Dedifferentiated amniotic fluid mesenchymal stem cell (primary cell): Measurements from ENCODE around the gene FADS1.

Experiments used
- DNase-seq: peaks from one replicate; pipeline ENCODE4 v3.0.0-alpha.2; 2016; ENCODE audit errors: extremely low spot score

The FADS1 gene

DNA sequence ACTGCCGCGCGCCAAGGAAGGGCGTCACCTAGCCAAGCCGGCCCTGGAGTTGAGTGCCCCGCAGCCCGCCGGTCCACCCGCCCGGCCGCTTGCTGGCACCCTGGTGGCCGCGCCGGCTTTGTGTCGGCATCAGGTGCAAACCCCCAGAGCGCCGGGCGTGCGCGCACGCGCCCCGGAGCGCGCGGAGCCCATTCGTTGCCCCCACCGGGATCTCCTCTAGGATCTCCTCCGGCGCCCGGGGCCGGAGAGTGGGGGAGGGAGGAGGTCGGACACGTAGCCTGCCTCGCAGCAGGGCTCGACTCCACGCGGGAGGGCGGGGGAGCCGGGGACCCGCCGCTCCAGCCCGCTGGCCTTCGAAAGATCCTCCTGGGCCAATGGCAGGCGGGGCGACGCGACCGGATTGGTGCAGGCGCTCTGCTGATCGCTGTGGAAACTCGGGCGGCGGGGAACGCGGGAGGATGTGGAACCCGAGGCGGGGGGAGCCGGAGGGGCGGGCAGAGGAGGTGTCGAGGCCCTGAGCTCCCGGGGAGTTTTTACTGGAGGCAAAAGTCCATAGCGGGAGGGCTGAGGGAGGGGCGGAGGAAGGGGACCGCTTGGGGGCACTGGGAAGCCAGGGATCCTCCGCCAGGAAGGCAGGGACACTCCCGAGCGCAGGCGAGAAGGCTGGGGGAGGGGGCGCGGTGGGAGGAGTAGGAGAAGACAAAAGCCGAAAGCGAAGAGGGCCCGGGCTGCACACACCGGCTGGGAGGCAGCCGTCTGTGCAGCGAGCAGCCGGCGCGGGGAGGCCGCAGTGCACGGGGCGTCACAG, 11.0 kb upstream of the FADS1 start, which contains the start of gene FADS2:
Gene FADS2 (plus strand): TSS at position 730 of the 808 bp plus-strand sequence. CDS start 91 bp downstream, outside the sequence.
- peak; percentile 84 for DNase-seq

GRCh38 chr11:61826930-61827570, 10.2 kb upstream of the FADS1 start:
- DNase-seq: no peak

DNA sequence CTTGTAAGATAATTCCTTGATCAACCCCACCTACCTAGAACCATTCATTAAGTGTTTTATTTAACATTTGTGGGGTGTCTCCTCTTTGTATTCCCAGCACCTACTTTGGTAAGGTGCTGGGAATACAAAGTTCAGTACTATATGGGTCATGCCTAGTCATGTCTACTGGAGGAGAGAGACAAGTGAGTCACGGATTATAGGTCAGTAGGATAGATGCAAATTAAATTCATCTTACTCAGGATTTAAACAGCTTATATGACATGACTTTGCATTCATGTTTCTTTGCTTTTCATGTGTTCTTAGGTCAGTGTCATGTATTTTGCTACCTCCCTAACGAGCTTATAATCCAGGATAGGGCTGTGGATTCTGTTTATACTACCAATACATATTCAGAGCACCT, 3.4 kb upstream of the FADS1 start:
- no peak for DNase-seq

DNA sequence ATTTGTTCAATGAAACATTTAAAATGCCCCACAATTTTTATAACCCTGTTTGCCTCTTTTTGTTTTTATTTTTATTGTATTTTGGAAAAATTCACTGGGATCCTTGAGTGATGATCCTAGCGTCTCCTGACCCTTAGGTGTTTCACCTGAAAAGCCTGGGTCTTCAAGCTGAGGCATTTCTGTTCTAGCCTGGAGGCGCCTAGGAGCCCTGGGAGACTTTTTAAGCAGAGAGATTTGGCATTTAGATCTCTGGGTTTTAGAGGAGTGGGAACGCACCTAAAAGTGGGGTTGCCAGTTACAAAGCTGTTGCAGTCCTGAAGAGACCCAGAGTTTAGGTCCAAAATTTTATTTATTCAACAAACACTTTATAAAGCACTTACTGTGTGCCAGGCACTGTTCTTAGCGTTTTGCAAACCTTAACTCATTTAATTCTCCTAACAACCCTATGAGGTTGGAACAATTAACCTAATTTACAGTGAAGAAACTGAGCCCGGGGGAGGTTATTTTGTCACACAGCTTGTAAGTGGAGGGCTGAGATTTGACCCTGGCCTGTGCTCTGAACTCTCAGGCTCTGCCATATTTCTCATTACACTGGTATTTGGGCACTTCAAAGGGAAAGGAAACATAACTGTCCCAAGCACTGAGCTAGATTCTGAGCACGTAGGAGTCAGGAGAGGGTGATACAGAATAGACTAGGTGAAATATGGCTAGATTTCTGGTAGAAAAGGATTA, 834 bp upstream of the FADS1 start:
- no peak for DNase-seq

DNA sequence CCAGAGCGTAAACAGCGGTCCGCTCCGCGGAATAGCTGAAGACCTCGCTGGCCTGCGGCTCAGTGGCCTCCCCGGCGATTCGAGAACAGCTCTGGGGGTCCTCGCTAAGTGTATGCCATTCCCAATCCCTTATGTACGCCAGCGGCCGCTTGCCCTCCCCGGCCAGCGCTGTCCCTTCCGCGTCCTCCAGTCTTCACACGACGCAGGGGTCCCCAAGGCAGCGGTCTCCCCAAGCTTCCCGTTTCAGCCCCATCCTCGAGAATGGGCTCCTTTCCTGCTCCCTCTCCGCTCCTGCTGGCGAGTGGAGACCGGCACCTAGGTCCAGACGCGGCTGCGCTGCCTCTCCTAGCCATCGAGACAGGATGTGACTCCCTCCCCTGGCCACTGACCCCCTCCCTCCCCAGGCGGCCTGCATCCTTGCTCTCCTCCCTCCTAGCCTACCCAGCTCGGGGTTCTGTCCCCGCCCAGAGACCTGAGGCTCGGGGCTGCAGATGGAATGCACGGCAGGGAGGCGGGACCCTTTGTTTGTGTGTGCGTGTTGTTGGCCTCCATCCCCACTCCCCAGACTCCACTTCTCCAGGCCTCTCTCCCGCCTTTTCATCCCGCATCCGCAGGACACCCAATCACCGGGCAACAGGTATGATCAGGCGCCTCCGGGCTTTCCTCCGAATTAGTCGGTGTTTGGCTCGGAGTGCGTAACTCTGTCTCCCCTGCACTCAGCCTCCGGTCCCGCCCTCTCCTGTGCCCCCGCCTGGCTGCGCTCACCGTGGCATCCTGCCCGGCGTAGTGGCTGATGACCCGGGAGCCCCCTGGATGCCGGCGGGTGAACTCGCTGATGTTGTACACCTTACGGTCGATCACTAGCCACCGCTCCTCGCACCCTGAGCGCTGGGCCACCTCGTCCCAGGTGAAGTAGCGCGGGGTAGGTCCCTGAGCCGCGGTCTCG, 740 bp downstream of the FADS1 start:
- DNase-seq: no peak

DNA sequence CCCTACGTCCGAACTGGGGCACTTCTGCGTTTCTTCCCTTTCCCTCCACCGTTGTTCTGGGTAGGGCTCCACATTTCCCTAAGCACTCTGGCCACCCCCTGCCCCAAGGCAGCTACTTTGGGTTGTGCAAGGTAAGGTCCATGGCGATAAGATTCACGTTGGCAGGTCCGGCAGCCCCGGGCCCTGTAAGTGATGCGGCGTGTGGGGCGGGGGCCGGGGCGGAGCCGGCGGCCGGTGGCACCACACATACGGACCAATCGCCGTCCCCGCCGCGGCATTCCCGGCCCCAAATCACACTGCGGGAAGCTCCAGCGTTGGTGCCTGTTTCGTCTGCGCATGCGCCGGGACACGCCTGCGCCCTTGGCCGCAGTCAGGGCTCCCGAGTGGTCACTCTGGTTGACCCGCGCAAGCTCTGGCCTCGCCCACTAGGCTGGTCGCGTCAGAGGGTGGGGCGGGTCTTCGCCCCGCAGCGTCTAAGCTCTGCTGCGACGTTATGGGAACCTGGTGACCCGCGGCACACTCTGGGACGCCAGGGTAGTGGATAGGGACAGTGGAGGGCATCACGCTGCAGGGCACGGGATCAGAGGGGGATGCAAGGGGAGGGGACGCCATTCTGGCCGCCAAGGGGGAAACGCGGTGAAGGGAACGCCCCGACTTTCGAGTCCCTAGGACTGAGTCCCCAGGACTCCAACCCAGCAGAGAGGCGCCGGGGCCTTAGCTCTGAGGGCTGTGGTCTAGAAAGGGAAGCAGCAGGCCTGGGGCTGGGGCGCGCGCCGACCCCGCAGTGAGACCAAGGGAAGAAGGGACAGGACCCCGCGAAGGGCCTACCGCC, 1.6 kb downstream of the FADS1 start:
- peak; percentile 86 for DNase-seq

- DNase-seq: no peak
These were observed 2.4 kb downstream of the FADS1 start for GRCh38 chr11:61814247-61814957.

DNA sequence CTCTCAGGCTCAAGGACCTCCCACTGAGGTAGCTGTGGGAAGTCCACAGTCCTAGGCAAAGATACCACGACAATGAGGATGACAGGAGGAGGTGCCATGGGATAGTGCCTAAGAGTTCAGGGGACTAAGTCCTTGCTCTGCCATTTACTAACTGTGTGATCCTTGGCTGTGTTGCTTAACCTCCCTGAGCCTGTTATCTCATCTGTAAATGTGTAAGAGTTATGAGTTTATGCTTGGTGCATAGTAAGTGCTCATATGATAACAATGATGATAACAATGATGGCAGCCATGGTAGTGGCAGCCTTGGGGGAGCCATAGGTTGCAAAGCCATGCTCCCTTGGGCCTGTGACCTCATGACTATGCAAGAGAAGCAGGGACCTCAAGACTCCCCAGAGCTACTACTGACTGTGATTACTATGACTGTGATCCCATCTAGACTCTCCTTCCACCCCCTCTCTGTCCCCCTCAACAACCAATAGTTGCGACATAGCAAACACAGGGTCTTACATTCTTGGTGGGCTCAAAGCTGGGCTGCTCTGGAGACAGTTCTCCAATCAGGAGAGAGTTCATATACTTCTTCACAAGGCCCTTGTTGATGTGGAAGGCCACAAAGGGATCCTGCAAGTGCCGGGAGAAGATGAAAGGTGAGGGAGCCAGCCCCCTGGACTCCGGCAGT, 3.9 kb downstream of the FADS1 start:
- no peak for DNase-seq

GRCh38 chr11:61811831-61812230, 5.0 kb downstream of the FADS1 start:
- no peak for DNase-seq

DNA sequence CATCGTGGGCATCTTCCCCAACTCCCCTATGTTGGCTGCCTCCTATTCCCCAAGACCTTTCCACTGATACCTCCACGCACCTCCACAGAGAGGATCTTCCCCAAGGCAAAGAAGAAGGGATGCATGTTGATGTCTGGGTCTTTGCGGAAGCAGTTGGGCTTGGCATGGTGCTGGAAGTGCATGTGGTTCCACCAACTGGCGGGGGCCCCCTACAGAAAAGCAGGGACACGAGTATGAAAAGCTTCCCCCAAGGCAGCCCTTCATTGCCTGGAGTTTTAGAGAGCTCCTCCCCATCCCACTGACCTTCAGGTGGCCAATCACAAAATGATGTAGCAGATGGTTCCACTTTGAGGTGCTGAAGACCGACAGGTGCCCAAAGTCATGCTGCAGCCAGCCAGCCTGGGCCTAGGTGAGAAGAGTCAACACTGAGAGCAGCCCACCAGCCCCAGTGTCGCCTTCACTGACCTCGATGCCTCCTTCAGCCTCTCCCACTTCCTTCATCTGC, 6.1 kb downstream of the FADS1 start:
- no peak for DNase-seq

- no peak for DNase-seq
These were observed 10.0 kb downstream of the FADS1 start for GRCh38 chr11:61806785-61807184.

DNA sequence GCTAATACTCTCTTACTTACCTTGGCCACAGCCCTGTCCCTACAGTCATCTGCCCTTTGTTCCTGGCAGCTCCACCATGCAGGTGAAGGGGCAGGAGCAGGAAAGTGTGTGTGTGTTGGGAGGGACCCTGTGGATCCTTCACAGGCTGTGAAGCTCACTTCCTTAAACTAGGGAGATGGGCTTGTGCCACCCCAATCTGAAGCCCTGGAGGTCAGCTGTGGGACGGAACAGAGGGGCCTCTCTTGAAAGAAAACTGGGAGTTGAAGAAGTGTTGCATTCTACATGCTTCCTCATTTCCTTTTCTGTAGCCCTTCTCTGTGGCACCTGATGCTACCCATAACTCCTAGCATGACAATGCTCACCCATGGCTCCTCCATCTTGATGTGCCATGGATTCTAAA, 11.7 kb downstream of the FADS1 start:
- DNase-seq: no peak

DNA sequence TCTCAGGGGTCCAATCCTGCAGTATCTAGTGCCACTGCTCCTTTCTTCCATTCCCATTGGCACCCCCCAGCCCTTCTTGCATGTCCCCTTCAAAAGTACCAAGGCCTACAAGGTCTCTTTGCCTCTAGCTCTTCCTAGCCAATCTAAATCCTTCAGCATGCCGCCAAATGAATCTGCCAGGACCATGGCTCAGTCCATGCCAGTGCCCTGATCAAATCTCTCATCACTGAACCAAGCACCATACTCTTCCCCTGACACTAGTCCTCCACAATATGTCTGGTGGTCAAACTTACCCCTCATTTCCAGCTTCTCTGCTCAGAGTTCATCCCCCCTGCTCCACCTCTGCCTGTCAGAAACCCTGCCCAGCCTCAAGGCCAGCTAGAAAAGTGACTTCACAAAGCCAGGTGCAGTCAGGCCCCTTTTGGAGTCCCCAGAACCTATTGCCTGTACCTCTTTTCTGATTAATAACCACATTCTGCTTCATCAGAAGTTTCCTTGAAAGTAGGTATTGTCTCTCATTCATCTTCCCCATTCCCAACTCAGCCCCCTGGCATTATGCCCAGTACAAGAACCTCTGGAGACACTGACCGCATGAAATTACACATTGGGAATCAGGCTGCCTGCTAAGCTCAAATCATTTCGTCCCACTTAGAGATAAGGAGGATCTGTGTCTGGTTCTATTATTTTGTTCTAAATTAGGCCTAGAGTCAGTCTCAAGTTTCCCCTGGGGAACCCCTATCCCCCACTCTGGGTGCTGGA, 12.7 kb downstream of the FADS1 start:
- DNase-seq: no peak

DNA sequence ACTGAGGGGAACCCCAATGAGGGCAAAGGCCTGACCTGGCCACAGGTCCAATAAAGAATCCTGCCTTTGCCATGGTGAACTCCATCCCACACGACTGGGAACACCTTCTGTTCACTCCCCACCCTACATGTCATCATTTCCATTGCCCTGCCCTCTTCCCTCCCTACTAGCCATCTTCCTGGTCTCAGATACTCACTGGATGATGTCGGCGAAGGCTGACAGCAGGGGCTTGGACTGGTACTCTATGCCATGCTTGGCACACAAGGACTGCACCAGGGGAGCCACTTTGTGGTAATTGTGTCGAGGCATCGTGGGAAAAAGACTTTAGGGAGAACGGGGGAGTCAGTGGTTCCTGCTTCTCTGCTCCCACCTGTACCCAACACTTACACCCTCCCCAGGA, 14.2 kb downstream of the FADS1 start:
- DNase-seq: no peak

- no peak for DNase-seq
These were observed 16.2 kb downstream of the FADS1 start for GRCh38 chr11:61800331-61801281.

- DNase-seq: no peak
These were observed 17.0 kb downstream of the FADS1 start for GRCh38 chr11:61799665-61800284.
